Activated T-cell treated with anti-CD3 and anti-CD28 coated beads, Interleukin-2, amount 50 U/mL, for 1 hour (primary cell): ENCODE measurements around the gene POMC.
"Not testable (repeated sequence)": the region's sequence is repeated elsewhere in the genome, so short reads cannot be mapped to it uniquely, and the experiment has no call there.

Experiments used
- DNase-seq: peaks from one replicate; pipeline ENCODE4 v3.0.0-alpha.2; 2020

POMC gene

GRCh38 chr2:25131253-25131566 is 37.2 kb downstream of the POMC start:
- DNase-seq = no peak

DNA sequence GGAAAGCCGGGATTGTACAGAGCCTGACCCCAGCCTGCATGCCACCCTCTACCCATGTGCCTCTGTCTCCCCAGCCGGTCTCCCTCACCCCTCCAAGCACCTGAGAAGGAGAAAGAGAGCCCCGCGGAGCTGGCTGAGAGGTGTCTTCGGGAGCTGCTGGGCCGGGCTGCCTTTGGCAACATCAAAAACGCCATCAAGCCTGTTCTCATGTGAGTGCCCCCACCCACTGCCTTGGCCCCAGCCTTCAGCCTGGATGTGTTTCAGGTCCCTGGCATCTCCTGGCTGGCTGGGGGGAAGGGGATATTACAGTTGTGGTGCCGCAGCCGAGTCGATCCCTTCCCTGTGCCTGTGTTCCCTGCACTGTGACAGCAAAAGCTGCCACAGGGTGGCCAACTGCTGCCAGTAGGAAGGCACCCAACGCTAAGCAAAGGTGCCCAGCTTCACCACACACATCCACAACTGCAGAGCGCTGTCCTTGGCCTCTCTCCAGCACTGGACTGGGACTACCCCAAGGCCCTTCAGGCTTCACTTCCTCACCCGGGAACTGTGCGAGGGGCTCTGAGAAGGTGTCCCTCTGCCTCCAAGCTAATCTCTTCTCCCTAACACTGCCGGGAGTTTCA is 38.4 kb downstream of the POMC start:
- DNase-seq = no peak

- DNase-seq = no peak
These were observed 40.7 kb downstream of the POMC start for GRCh38 chr2:25127646-25128045.

DNA sequence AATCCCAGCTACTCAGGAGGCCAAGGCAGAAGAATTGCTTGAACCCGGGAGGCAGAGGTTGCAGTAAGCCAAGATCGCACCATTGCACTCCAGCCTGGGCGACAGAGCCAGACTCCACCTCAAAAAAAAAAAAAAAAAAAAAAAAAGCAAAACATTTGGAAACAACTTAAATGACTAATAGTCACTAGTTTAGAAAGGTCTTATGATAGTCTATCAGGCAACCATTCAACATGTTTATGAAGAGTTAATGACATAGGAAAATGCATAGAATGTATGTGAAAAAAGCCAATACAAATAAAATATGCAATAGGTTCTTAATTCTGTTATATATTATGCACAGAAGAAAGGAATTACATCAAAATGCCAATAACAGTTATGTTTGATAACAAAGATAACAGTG is 41.3 kb downstream of the POMC start:
- not testable (repeated sequence) for DNase-seq

DNA sequence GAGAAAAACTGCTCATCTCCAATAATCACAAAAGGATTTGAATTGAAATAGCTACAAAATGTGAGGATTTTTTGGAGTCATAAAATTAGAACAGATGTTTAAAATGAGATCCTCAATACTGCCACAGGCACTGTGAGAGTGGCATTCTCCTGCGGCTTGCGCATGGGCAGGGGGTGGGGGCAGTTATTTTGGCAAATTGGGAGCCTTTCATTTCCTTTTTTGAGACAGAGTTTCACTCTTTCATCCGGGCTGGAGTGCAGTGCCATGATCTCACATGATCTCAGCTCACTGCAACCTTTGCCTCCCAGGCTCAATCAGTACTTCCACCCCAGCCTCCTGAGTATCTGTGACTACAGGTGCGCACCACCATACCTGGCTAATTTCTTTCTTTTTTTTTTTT is 42.4 kb downstream of the POMC start:
- no peak for DNase-seq

GRCh38 chr2:25125189-25125588 is 43.2 kb downstream of the POMC start:
- no peak for DNase-seq

- DNase-seq = no peak
These were observed 44.7 kb downstream of the POMC start for GRCh38 chr2:25123682-25124081.

- no peak for DNase-seq
These were observed 46.0 kb downstream of the POMC start for GRCh38 chr2:25122367-25122766.

- DNase-seq = no peak
These were observed 49.1 kb downstream of the POMC start for GRCh38 chr2:25119263-25119662.

DNA sequence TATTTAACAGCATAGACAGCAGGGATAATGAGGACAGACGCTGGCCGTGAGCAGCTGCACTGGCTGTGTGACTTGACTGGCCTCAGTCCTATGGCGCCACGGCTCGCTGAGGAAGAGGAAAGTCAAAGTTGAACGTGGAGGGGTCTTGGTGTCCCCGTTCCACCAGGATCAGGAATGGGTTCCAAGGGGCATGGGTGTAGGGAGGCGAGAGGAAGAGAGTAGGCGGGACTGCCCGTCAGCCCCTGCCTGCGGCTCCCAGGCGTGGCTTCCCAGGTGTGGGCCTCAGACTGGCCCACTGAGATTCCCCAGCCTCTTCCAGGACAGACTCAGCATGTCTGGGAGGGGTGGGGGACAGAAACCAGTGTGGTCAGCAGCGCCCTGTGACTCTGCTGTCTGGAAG is 51.4 kb downstream of the POMC start:
- no peak for DNase-seq

- no peak for DNase-seq
These were observed 52.5 kb downstream of the POMC start for GRCh38 chr2:25115902-25116301.

GRCh38 chr2:25115249-25115883 is 53.0 kb downstream of the POMC start:
- no peak for DNase-seq

GRCh38 chr2:25112113-25112512 is 56.3 kb downstream of the POMC start:
- no peak for DNase-seq
